Nucleus accumbens (tissue), 56 donors: ENCODE measurements around the gene MED8.
"Not testable (repeated sequence)": the region's sequence is repeated elsewhere in the genome, so short reads cannot be mapped to it uniquely, and the experiment has no call there.

Source experiments
- DNase-seq, 56 donors: peaks; one replicate each; lab custom pipeline; 2025; lab: John Stamatoyannopoulos, UW

The MED8 gene

DNA sequence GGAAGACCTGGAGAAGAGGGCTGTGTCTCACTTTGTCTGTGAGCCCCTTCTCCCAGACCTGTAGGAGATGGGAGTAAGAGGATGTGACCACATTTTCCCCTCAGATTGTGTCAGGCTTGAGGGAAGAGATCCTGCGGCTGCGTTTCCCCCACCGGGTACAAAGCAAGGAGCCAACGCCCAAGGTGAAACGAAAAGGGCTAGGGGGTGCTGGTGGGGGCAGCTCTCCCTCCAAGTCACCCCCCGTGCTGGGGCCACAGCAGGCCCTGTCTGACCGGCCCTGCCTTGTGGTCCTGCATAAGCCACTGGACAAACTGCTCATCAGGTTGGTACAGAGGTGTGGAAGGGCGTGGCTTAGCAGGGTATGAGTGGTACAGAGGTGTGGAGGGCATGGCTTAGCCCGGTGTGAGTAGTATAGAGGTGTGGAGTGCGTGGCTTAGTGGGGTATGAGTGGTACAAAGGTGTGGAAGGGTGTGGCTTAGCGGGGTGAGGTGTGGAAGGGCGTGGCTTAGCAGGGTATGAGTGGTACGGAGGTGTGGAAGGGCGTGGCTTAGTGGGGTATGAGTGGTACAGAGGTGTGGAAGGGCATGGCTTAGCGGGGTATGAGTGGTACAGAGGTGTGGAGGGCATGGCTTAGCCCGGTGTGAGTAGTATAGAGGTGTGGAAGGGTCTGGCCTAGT, 33.5 kb upstream of the MED8 start:
- no peak for DNase-seq

DNA sequence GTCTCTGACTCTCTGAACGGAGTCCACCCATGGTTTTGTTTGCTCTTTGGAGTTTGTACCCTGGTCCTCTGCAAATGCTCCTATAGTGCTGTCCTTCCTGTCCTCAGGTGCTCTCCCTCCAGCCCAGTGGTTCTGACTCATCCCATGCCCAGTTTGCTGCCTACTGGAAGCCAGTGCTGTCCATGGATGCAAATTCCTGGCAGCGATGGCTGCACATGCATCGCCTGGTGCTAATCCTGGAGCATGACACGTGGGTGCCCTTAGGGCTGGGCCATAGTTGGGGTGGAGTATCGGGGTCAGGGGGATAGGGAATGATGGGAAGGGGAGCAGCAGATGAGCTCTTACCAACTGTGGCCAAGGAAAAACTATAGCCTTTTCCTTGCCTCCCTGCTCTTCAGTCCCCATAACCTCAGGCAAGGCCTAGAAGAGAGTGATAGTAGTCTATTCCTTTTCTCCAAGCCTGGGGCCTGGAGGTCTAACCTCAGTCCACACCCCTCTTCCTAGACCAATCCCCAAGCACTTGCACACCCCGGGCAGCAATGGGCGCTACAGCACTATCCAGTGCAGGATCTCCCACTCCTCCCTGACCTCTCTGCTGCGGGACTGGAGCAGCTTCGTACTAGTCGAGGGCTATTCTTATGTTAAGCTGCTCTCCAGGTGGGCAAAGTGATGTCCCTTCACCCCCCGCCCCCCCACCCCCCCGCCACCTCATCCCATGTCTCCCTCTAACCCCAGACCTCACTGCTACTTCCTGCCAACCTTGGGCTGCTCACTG, 32.6 kb upstream of the MED8 start:
- DNase-seq: no peak

- DNase-seq: no peak
Observed at GRCh38 chr1:43421396-43421795, 31.8 kb upstream of the MED8 start.

- no peak for DNase-seq
Observed at GRCh38 chr1:43420874-43421273, 31.3 kb upstream of the MED8 start.

- no peak for DNase-seq
Observed at GRCh38 chr1:43419627-43420425, 30.2 kb upstream of the MED8 start.

DNA sequence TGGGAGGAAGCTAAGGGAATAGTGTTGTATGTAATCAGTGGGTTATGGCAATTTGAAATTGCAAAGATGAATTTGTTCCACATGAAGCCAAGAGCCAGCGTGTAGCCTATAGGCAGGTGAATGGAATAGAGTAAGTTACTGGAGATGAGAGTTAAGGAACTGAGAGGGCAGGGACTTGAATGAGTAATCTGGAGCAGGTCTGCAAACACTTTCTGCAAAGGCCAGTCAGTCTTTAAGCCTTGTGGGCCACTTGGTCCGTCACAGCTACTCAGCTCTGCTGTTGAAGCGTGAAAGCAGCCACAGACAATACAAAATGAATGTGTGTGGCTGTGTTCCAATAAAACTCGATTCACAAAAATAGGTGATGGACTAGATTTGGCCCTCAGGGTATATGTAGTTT, 29.3 kb upstream of the MED8 start:
- no peak for DNase-seq

GRCh38 chr1:43415901-43416300, 26.3 kb upstream of the MED8 start:
- no peak for DNase-seq

GRCh38 chr1:43414634-43415223, 25.1 kb upstream of the MED8 start:
- DNase-seq: peak in 24 of 56 donors; percentile 2 to 66 (median 10)

GRCh38 chr1:43413426-43413825, 23.8 kb upstream of the MED8 start:
- DNase-seq: not testable (repeated sequence)

- no peak for DNase-seq
Observed at GRCh38 chr1:43410571-43410970, 21.0 kb upstream of the MED8 start.

DNA sequence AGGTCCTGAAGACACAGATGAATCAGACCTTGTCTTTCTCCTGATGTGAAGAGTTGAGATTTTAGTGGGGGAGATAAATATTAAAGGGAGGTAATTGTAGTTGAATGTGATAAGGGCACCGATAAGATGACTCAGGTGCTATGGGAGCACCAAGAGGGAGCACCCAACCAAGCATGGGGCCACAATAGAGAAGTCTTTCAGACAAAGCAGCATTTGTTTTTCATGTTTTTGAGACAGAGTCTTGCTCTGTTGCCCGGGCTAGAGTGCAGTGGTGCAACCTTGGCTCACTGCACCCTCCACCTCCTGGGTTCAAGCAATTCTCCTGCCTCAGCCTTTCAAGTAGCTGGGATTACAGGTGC, 16.3 kb upstream of the MED8 start:
- no peak for DNase-seq

DNA sequence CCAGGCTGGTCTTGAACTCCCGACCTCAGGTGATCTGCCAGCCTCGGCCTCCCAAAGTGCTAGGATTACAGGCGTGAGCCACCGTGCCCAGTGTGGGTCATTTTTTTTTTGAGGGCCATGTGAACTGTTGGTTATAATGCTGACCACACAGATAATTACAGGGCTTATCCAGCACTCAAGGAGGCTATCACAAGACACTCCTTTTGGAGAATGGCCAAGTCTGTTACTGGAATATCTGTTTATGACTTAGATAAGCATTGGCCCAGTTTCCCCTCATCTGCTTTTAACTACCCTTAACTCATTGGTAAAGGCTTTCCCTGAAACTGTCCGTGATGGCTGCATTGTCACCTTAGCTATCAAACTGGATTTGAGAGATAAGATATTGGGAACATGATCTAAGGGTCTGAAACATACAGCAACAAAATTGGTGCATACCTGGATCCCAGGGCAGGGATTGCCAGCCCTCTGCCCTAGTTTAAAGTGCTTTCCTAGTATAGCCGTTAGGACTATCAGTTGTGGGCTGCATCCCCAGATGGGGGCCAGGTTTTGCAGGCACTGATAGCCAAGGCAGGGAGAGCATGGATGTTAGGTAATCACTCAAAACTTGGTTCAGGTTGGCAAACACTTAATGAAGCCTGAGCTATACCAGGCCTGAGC, 15.7 kb upstream of the MED8 start:
- no peak for DNase-seq

DNA sequence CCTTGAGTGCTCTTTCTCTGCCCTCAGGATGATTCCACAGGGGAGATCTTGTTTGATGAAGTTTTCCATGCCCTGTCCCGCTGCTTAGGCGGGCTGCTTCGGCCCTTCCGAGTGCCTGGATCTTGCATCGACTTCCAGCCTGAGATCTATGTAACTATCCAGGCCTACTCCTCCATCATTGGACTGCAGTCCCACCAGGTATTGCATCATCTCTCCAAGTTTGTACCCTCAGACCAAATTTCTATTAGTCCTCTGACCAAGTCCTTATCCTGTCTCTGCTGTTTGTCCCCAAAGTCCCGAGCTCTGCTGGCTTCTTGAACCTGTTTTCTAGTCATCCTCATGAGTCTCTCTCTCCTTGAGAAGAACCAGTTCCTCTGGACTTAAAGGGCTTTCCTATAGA, 14.8 kb upstream of the MED8 start:
- DNase-seq: no peak

GRCh38 chr1:43402089-43402865, 12.7 kb upstream of the MED8 start:
- no peak for DNase-seq

DNA sequence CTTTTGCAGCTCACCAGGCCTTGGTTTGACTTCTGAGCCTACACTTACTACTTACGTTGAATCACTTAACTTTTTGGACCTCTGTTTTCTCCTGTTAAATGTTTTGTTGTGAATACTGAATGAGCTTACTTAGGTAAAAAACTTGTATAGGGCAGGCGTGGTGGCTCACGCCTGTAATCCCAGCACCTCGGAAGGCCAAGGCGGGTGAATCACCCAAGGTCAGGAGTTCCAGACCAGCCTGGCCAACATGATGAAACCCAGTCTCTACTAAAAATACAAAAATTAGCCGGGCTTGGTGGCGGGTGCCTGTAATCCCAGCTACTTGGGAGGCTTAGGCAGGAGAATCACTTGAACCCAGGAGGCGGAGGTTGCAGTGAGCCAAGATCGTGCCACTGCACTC, 10.8 kb upstream of the MED8 start:
- not testable (repeated sequence) for DNase-seq

DNA sequence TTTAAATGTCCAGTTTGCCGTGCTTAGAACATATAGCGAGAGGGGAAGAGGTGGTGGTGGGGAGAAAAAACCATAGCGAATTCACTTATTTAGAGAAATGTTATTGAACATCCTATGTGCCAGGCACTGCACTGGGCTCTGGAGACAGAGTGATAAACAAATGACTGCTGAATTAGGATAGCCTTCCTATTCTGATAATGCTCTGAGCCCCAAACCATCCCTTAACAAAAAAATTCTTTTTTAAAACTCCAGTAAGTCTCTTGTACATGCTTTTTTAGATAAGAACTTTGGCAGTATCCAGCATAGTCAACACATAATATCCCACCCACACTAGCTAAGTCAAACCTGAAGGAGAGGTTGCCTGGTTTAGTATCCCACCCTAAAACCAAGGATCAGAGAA, 8.6 kb upstream of the MED8 start:
- no peak for DNase-seq

DNA sequence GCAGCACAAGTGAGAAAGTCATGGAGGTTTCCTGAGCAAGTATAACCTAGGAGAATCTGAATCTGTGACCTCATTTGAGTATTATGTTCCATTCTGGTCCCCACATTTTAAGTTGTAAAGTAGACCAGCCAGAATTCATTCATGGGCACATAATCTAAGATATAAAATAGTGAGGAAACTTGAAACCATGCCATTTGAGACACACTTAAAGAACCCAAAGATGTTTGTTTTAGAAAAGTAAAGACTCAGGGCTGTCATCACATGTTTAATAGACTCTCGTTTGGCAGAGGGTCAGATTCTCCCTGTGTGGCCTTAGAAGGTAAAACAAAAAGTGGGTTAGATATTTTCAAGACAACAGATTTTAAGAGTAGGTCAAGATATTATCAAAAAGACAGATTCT, 6.5 kb upstream of the MED8 start:
- no peak for DNase-seq

DNA sequence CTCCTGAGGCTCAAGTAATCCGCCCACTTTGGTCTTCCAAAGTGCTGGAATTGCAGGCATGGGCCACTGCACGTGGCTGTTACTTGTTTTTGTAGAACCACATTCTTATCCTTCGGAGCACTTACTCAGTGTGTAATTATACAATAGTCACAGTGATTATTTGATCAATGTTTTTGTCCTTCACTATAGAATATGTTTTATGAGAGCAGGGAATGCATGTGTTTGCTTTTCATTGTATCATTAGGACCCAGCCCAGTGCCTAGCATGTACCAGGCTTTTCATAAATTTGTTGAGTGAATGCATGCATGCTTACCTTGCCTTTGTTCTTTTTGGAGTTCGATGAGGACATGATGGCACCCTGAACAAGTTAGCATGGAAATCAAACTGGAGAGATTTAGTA, 5.9 kb upstream of the MED8 start:
- no peak for DNase-seq

GRCh38 chr1:43392702-43393101, 3.1 kb upstream of the MED8 start:
- DNase-seq: no peak

DNA sequence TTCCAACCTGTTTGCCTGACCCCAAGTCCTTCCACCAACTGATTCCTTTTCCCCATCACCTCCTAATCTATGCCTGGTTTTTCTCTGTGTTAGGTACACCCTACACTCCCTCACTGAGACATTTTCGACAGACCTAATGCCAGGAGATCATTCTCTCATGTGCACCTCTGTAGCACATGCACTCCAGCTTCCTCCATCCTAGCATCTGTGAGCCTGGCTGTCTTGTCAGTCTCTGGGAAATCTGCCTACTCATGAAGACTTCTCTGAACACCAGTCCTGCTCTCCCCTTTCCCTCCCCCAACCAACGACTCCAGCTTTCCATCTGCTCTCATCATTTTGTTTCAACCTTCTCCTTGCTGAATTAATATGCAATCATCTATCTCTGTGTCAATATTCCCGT, 987 bp downstream of the MED8 start:
- DNase-seq: peak in 1 of 56 donors; percentile 9
